GM18873 (cell line): Measurements from ENCODE around the gene LIN9.
A peak's percentile ranks its signal among the peaks of the same experiment; 100 is the strongest.

ENCODE experiments used
- ATAC-seq: cut with Tn5 transposase; IDR thresholded peaks from one replicate; pipeline ENCODE4 v1.9.1; 2021; ENCODE audit warnings: mild to moderate bottlenecking, moderate library complexity, moderate number of reproducible peaks; ENCODE audit not compliant: unreplicated experiment, low FRiP score

Gene LIN9

GRCh38 chr1:226324479-226324878, 15.5 kb upstream of the LIN9 start:
- ATAC-seq, result no peak

- no peak for ATAC-seq
Measured at GRCh38 chr1:226322986-226323385, 14.0 kb upstream of the LIN9 start.

- no peak for ATAC-seq
Measured at GRCh38 chr1:226320930-226321329, 12.0 kb upstream of the LIN9 start.

GRCh38 chr1:226318471-226318870, 9.5 kb upstream of the LIN9 start:
- no peak for ATAC-seq

- ATAC-seq, result no peak
Measured at GRCh38 chr1:226314055-226314454, 5.1 kb upstream of the LIN9 start.

- no peak for ATAC-seq
Measured at GRCh38 chr1:226312065-226312464, 3.1 kb upstream of the LIN9 start.

GRCh38 chr1:226311376-226311775, 2.4 kb upstream of the LIN9 start:
- no peak for ATAC-seq

GRCh38 chr1:226310637-226311195, 1.8 kb upstream of the LIN9 start:
- no peak for ATAC-seq

- ATAC-seq, result no peak
Measured at GRCh38 chr1:226310245-226310540, 1.2 kb upstream of the LIN9 start.

- ATAC-seq, result no peak
Measured at GRCh38 chr1:226309398-226310244, 657 bp upstream of the LIN9 start.

- peak; percentile 13 for ATAC-seq
Measured at GRCh38 chr1:226308166-226308722, 720 bp downstream of the LIN9 start.

- ATAC-seq, result no peak
Measured at GRCh38 chr1:226306425-226306824, 2.5 kb downstream of the LIN9 start.

GRCh38 chr1:226305184-226305583, 3.8 kb downstream of the LIN9 start:
- no peak for ATAC-seq

- ATAC-seq, result no peak
Measured at GRCh38 chr1:226304291-226304955, 4.5 kb downstream of the LIN9 start.

- no peak for ATAC-seq
Measured at GRCh38 chr1:226302731-226303130, 6.2 kb downstream of the LIN9 start.

GRCh38 chr1:226296911-226297310, 12.1 kb downstream of the LIN9 start:
- ATAC-seq, result no peak

GRCh38 chr1:226293553-226293920, 15.4 kb downstream of the LIN9 start:
- no peak for ATAC-seq

- no peak for ATAC-seq
Measured at GRCh38 chr1:226292874-226293552, 16.0 kb downstream of the LIN9 start.

- ATAC-seq, result no peak
Measured at GRCh38 chr1:226287587-226287986, 21.4 kb downstream of the LIN9 start.

- no peak for ATAC-seq
Measured at GRCh38 chr1:226281058-226281457, 27.9 kb downstream of the LIN9 start.

- no peak for ATAC-seq
Measured at GRCh38 chr1:226279498-226279897, 29.5 kb downstream of the LIN9 start.
